H1 (cell line): ENCODE measurements around the gene C1orf21. TPM values are rescaled to one million over a fixed set of nuclear protein-coding genes. Genes with fewer than 3 reads are reported as not detected.

Experiments used
- EZH2 ChIP-seq: fragments of 200-600 bp; sonication (generic); IDR thresholded peaks from 2 replicates; pipeline ENCODE4 v1.7.1; 2012; ENCODE audit warnings: low read depth, mild to moderate bottlenecking, moderate library complexity, low read length, inconsistent platforms; ENCODE audit not compliant: severe bottlenecking
- HDAC6 ChIP-seq: IDR thresholded peaks from one replicate; pipeline ENCODE4 v1.7.1; 2012; ENCODE audit warnings: low read depth, mild to moderate bottlenecking, inconsistent platforms, low read length, moderate library complexity
- PHF8 ChIP-seq: fragments of 200-600 bp; sonication (generic); conservative IDR thresholded peaks from 2 replicates; pipeline ENCODE4 v1.7.1; 2012; ENCODE audit warnings: low read depth, mild to moderate bottlenecking, inconsistent platforms, low read length, moderate library complexity
- polyA plus RNA-seq, 7 experiments: library from polyadenylated mRNA; depleted of rRNA in 3 of 7; stranded (reverse) in 5 of 7; unstranded in 2 of 7; fragments of >200 nt in 5 of 7; fragments of 200-250 nt in 2 of 7; gene quantifications; 1 replicate in 5 of 7; 2 replicates in 1 of 7; 4 replicates in 1 of 7; pipeline versions ENCODE4 v1.2.1 to v1.2.3, GENCODE V29; 2011 to 2013; ENCODE audit warnings: missing spikeins in 2 of 7, mixed read lengths in 2 of 7
- total RNA-seq: library from RNA; stranded (reverse); fragmentation: NEBNext Ultra II Directional; extraction: Animal tissue kit (Norgen Biotek cat#: 25700); gene quantifications from 2 replicates; pipeline ENCODE4 v1.2.1, GENCODE V29; 2021

Gene C1orf21
- total and polyA plus RNA-seq, 2 of the 8 experiments (the other 6 are each of a cell fraction or from before 2014, with no cell fraction given): 16.6 to 51.0 TPM

DNA sequence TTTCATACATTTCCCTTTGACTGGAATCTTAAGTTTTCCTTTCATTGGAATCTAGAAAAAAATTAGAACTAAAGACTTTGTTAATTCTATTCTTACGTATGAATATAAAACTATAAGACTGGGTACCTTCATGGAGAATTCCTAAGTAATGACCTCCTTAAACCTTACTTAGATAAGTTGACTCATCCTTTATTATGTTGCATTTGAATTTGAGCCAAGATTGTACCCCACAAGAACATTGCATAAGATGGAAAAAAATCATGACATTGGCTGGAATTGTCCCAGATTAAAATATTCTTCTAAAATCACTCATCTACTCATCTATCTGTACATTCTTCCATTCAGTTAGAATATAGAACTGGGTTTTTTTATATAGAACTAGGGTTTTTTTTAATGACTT is 137.4 kb downstream of the C1orf21 start (continued):
- TF ChIP-seq PHF8 (no peak), EZH2 (no peak), HDAC6 (no peak)
